PC-3 (cell line): ENCODE data around the gene ATXN7L3. TPM values are rescaled to one million over a fixed set of nuclear protein-coding genes. Genes with fewer than 3 reads are reported as not detected.

Experiments used
- ATAC-seq: fragments of 200-7000 bp; cut with Tn5 transposase; 2 replicates; pipeline ENCODE4 v1.9.1; 2020; ENCODE audit warnings: mild to moderate bottlenecking, moderate library complexity
- BruUV-seq: library from RNA; stranded (reverse); fragments of 400-500 nt; replicated peaks from 2 replicates; lab custom pipeline; 2021; lab: Mats Ljungman, UMichigan
- CTCF ChIA-PET: fragments of 300-600 bp; sonication (Branson Sonifier 250); formaldehyde crosslinking; loops from one replicate; lab custom pipeline; 2022; ENCODE audit warnings: antibody characterized with exemption; lab: Charles Lee
- POLR2A ChIA-PET: fragments of 300-600 bp; sonication (Branson Sonifier 250); formaldehyde crosslinking; loops from one replicate; lab custom pipeline; 2022; ENCODE audit warnings: antibody characterized with exemption; ENCODE audit not compliant: unreplicated experiment; lab: Charles Lee
- DNase-seq: peaks from one replicate; pipeline ENCODE4 v3.0.0-alpha.2; 2015
- H2AFZ ChIP-seq: fragments of 300-600 bp; sonication (generic); 2 replicates; pipeline ENCODE4 v1.6.0; 2016; ENCODE audit warnings: antibody characterized with exemption, low read length
- H3F3A ChIP-seq: fragments of 300-600 bp; sonication (generic); one replicate; pipeline ENCODE4 v1.6.0; 2017; ENCODE audit warnings: antibody characterized with exemption, low read length, control low read depth, mild to moderate bottlenecking; ENCODE audit not compliant: unreplicated experiment
- H3K27ac ChIP-seq: fragments of 300-600 bp; sonication (generic); 2 replicates; pipeline ENCODE4 v1.5.1; 2016; ENCODE audit warnings: mild to moderate bottlenecking, low read length
- H3K27me3 ChIP-seq: fragments of 300-600 bp; sonication (generic); 2 replicates; pipeline ENCODE4 v1.6.1; 2016; ENCODE audit warnings: low read length, mixed read lengths
- H3K36me3 ChIP-seq: fragments of 300-600 bp; sonication (generic); 2 replicates; pipeline ENCODE4 v1.6.1; 2016; ENCODE audit warnings: low read depth, mixed run types, low read length, mixed read lengths
- H3K4me1 ChIP-seq: fragments of 300-600 bp; sonication (generic); 2 replicates; pipeline ENCODE4 v1.5.1; 2016; ENCODE audit warnings: low read length; ENCODE audit not compliant: insufficient read depth
- H3K4me2 ChIP-seq: fragments of 300-600 bp; sonication (generic); 2 replicates; pipeline ENCODE4 v1.6.0; 2016; ENCODE audit warnings: low read length
- H3K4me3 ChIP-seq: fragments of 300-600 bp; sonication (generic); 2 replicates; pipeline ENCODE4 v1.5.1; 2016; ENCODE audit warnings: mild to moderate bottlenecking, low read length, mixed read lengths
- H3K79me2 ChIP-seq: fragments of 300-600 bp; sonication (generic); 2 replicates; pipeline ENCODE4 v1.6.1; 2017; ENCODE audit warnings: low read length, mixed read lengths
- H3K9ac ChIP-seq: fragments of 300-600 bp; sonication (generic); 2 replicates; pipeline ENCODE4 v1.6.0; 2016; ENCODE audit warnings: mild to moderate bottlenecking, low read length
- H3K9me2 ChIP-seq: fragments of 300-600 bp; sonication (generic); replicated peaks from 2 replicates; pipeline ENCODE4 v1.6.1; 2016; ENCODE audit warnings: mixed run types, low read length, mixed read lengths
- H3K9me3 ChIP-seq: fragments of 300-600 bp; sonication (generic); 2 replicates; pipeline ENCODE4 v1.6.1; 2016; ENCODE audit warnings: low read length, mixed read lengths
- H4K20me1 ChIP-seq: fragments of 300-600 bp; sonication (generic); 2 replicates; pipeline ENCODE4 v1.6.1; 2016; ENCODE audit warnings: low read length, mixed read lengths
- CTCF ChIP-seq: fragments of 300-600 bp; sonication (generic); conservative IDR thresholded peaks from 2 replicates; pipeline ENCODE4 v1.5.1; 2017; ENCODE audit warnings: antibody characterized with exemption, low read depth, mild to moderate bottlenecking, low read length
- EZH2 ChIP-seq: fragments of 300-600 bp; sonication (generic); IDR thresholded peaks from one replicate; pipeline ENCODE4 v1.6.1; 2017; ENCODE audit warnings: antibody characterized with exemption, mild to moderate bottlenecking, low read length; ENCODE audit not compliant: unreplicated experiment
- EZH2phosphoT487 ChIP-seq: fragments of 300-600 bp; sonication (generic); IDR thresholded peaks from 2 replicates; pipeline ENCODE4 v1.6.1; 2018; ENCODE audit warnings: mild to moderate bottlenecking, antibody characterized with exemption, low read length, borderline replicate concordance
- intact Hi-C: fragments of 100-400 bp; cut with micrococcal nuclease; formaldehyde crosslinking; loops from 2 replicates; pipeline ENCODE4 v1.9.0; 2023
- total RNA-seq: library from RNA; depleted of rRNA; stranded (reverse); fragments of >200 nt; gene quantifications from 2 replicates; pipeline ENCODE4 v1.2.3, GENCODE V29; 2014

Gene ATXN7L3
- total RNA-seq, 1 experiment from 2014 or later = 73.9 TPM

GRCh38 chr17:44191941-44192496 lies 7.7 kb downstream of the ATXN7L3 start:
- ChIA-PET CTCF (no interaction called here), POLR2A (no interaction called here)
- Histone ChIP-seq H3K79me2 (peaks cover 27% of the 10 kb centered on the region), H3K27me3 (no peaks in the 10 kb centered on the region), H3K4me3 (no peak overlapping the region), H3K4me2 (no peak overlapping the region), H3K4me1 (peaks cover 9% of the 10 kb centered on the region), H3F3A (no peaks in the 10 kb centered on the region), H3K9ac (no peak overlapping the region), H4K20me1 (no peaks in the 10 kb centered on the region), H3K27ac (no peak overlapping the region), H2AFZ (no peak overlapping the region), H3K9me3 (no peaks in the 10 kb centered on the region), H3K9me2 (no peaks in the 10 kb centered on the region), H3K36me3 (peaks cover 25% of the 10 kb centered on the region)
- intact Hi-C loops = loop anchor here (10.0 kb wide), 1 partner anchor 313 kb away; the partner anchor contains the start of gene GPATCH8
- TF ChIP-seq EZH2phosphoT487 (no peak), EZH2 (no peak)
- no TSS peak for BruUV-seq
- ATAC-seq (peak; percentile 29), DNase-seq (peak; percentile 26)

GRCh38 chr17:44191369-44191768 lies 8.3 kb downstream of the ATXN7L3 start:
- Histone ChIP-seq H2AFZ (no peak overlapping the region), H3F3A (no peaks in the 10 kb centered on the region), H3K79me2 (peaks cover 23% of the 10 kb centered on the region), H3K36me3 (peaks cover 21% of the 10 kb centered on the region), H3K27me3 (no peaks in the 10 kb centered on the region), H4K20me1 (no peaks in the 10 kb centered on the region), H3K9ac (no peak overlapping the region), H3K9me3 (no peaks in the 10 kb centered on the region), H3K27ac (no peak overlapping the region), H3K4me1 (peaks cover 9% of the 10 kb centered on the region), H3K9me2 (no peaks in the 10 kb centered on the region), H3K4me3 (no peak overlapping the region), H3K4me2 (no peak overlapping the region)
- ChIA-PET POLR2A (no interaction called here), CTCF (no interaction called here)
- DNase-seq = no peak
- ATAC-seq = no peak
- intact Hi-C loops = loop anchor here (10.0 kb wide), 1 partner anchor 313 kb away; the partner anchor contains the start of gene GPATCH8
- TF ChIP-seq CTCF = no peak
- TF ChIP-seq EZH2phosphoT487 = no peak
- no TSS peak for BruUV-seq

- peaks cover 12% of the 10 kb centered on the region for H3K4me1 ChIP-seq
- H3K9me2 ChIP-seq = no peaks in the 10 kb centered on the region
- TF ChIP-seq EZH2phosphoT487 (no peak), EZH2 (no peak), CTCF (no peak)
- no peak overlapping the region for H3K4me2 ChIP-seq
- no peaks in the 10 kb centered on the region for H3K9me3 ChIP-seq
- no peak overlapping the region for H3K9ac ChIP-seq
- no peak overlapping the region for H2AFZ ChIP-seq
- POLR2A ChIA-PET = no interaction called here
- no peak for DNase-seq
- H4K20me1 ChIP-seq = no peaks in the 10 kb centered on the region
- BruUV-seq = no TSS peak
- H3K79me2 ChIP-seq = peaks cover 31% of the 10 kb centered on the region
- H3F3A ChIP-seq = no peaks in the 10 kb centered on the region
- no peaks in the 10 kb centered on the region for H3K27me3 ChIP-seq
- no peak overlapping the region for H3K27ac ChIP-seq
- CTCF ChIA-PET = no interaction called here
- no peak overlapping the region for H3K4me3 ChIP-seq
- intact Hi-C loops = loop anchor here (10.0 kb wide), 1 partner anchor 314 kb away; the partner anchor contains the start of gene GPATCH8
- no peak for ATAC-seq
- peaks cover 16% of the 10 kb centered on the region for H3K36me3 ChIP-seq
Observed at GRCh38 chr17:44190481-44190880, 9.2 kb downstream of the ATXN7L3 start.
